GM18858 (cell line): Measurements from ENCODE around the gene MAGT1.
"Not testable (repeated sequence)": the region's sequence is repeated elsewhere in the genome, so short reads cannot be mapped to it uniquely, and the experiment has no call there.

ENCODE experiments used
- ATAC-seq: cut with Tn5 transposase; IDR thresholded peaks from one replicate; pipeline ENCODE4 v1.9.1; 2021; ENCODE audit not compliant: unreplicated experiment

MAGT1 gene

DNA sequence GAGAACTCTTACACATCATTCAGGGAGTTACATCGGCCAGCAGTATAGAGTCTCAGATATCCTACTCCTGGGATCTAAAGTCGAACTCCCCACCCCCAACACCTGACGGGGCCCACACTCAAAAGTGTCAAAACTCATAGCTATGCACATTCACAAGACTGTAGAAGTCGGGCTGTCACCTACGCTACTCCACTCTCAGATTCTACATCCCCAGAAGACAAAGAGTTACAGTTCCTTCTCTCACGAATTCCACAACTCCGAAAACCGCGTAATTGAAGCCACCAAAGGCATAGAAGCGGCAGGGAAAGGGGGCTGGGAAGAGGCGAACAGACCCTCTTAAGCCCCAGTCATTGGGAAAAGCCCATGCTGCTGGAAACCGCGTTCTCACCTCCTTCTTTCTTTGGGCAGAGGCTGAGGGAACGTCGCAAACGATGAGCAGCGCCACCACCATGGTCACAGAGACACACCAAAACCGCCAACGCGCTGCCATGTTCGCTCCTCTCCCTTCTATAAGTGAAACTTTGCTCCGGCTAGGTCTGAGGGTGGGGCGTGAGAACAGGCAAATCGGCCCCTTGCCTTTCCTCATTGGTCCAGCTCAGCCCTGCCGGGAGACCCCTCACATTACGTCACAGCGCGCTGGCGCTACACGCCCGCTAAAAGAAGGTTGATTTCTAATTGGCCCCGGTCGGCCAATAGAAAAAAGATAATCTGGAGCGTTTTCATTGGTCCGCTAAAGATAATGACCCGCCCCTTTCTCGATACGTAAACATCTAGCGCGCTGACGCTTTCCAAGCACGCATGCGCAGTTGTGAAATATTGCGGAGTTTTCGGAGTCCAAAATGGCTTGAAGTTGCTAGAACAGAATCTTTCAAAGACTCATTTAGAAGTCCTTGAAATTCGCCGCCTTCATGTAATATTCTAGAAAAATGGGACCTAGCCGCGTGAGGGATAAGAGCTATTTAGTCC, at the start of gene MAGT1:
Gene MAGT1 (minus strand): TSS at position 515 of the 966 bp plus-strand sequence. CDS start 25 bp downstream, at position 490.
- peak; percentile 76 for ATAC-seq

DNA sequence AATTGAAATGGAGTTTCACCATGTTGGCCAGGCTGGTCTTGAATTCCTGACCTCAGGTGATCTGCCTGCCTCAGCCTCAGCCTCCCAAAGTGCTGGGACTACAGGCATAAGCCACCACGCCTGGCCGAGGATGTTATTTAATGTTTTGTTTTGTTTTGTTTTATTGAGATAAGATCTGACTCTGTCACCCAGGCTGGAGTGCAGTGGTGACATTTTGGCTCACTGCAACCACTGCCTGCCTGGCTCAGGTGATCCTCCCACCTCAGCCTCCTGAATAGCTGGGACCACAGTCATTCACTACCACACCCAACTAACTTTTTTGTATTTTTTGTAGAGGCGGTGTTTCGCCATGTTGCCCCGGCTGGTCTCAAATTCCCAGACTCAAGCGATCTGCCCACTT, 49.8 kb upstream of the MAGT1 start:
- not testable (repeated sequence) for ATAC-seq

DNA sequence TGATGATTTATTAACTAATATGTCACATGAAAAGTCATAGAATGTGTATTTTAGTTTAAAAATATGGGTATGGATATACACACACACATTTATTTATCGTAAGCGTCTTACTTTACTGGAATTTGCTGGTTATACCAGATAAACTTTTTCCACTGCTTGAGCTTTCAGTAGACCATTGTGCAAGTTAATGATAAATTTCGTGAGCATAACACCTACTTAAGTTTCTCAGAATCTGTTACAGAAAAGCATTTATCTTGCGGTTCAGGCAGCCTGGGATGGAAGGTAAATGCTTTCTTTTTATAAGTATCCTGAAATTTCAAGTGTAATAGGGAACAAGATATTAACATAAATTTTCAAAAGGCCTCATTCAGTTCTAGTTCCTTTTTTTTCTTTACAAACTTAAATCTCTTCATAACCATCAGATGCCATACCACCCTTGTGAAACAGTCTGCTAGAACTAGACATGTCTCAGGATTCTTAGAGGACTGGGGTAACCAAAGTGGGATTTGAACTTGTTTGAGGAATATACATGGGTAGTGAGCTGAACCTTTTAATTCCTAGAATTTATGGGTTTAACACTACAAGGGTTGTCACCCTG, 42.9 kb upstream of the MAGT1 start:
- ATAC-seq: no peak

DNA sequence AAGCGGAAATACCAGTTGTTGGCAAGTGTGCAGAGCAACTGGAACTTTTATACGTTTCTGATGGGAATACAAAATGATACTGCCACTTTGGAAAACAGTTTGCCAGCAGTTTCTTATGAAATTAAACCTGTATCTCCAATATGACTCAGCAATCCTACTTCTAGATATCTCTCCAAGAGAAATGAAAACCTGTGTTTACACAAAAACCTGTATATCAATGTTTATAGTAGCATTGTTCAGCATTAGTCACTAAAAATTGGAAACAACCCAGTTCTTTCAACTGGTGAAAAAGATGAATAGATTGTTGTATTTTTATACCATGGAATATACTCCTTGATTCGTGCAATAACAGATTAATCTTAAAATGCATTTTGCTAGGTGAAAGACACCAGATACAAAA, 42.1 kb upstream of the MAGT1 start:
- no peak for ATAC-seq

DNA sequence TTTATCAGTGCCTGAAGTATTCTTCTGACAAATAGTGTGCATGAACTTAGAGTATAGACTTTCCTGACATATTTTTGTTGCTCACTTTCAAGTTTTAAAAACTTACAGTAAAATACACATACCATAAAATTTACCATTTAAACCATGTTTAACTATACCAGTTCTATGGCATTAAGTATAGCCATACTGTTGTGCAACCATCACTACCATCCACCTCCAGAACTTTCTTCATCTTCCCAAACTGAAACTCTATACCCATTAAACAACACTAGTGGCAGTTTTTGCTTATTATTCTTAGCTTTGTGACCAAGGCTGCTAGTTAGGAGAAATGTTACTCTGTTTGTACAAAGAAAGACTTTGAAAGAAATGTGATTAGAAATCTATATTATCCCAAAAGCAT, 41.1 kb upstream of the MAGT1 start:
- ATAC-seq: no peak

DNA sequence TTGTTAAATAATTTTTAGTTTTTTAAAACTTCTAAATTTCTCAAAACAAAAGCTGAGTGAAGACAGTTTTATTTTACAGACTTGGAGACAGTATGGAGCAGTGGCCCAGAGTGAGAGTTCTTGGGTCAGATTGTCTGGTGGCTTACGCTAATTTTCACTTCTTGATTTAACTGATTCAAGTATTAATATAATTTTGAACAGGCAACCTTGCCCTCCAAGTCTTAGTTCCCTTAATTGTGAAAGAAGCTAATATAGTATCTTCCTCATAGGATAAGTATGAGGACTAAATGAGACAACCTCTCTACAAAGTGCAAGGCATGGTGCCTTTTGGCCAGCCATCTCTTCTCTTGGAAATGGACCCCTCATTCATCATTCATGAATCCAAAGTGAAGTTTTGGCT, 40.7 kb upstream of the MAGT1 start:
- no peak for ATAC-seq

DNA sequence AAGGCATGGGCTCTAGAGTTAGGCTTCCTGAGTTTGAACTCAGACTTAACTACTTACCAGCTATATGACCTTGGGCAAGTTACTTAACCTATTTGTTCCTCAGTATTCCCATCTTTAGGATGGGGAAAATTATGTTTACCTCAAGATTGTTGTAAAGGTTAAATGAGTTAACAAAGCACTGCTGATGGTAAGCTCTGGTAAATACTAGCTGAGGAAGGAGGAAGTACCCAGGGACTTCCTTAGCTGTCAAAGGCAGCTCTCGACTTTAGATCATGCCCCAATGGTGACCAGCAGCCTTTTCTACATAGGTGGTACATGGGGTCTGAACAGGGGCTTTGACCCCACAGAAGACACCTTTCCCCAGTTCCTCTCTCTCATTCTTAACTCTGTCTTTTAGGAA, 35.3 kb upstream of the MAGT1 start:
- no peak for ATAC-seq

DNA sequence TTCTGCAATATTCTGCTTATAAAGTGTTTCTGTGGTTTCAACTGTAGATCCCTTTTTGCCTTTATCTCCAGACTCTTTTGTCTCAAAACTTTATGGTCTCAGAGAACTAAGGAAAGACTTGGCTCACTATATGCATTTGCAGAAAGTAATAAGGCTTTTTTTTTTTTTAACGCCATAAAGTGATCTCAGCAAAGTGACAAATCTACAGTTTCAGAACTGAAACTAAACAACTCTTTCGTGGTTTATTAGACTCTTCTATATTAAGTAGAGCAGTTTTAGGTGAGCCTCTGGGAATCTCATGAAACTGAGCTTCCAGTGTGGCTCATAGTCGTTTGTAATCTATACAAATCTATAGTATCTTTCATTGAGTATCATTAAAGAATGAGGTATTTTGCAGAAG, 30.5 kb upstream of the MAGT1 start:
- peak; percentile 47 for ATAC-seq

DNA sequence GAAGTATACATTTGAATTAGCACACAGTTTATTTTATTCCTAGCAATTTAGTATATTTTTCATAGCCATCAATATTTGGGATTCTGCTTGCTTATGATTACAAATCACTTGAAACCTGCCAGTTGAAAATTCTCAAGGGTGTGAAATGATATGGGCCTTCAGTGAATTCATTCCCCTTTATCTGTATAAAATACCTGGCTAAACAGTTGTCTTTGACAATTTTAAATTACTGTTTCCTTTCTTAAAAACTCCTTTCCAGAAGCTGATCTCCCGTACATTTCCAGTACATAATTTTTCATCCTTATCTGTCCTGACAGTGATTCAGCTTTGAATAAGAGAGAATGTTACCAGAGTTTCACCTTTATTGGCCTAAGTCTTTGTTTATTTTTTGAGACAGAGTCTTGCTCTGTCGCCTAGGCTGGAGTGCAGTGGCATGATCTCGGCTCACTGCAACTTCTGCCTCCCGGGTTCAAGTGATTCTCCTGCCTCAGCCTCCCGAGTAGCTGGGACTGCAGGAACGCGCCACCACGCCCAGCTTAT, 29.2 kb upstream of the MAGT1 start:
- no peak for ATAC-seq

DNA sequence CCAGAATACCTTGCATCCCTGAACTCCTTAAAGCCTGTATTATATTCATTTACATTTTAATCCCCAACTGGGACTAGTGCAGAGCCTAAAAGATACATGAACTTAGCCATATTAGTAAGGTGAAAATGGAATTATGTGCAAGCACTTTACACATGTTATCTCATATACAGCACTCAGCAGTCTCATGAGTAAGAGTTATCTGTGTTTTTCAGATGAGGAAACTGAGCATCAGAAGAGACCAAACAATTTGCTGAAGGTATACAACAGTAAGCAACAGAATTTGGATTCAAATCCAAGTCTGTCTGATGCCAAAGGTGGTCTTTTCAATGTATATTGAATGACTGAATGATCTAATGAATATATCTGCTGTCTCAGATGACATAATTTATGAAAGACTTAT, 27.6 kb upstream of the MAGT1 start:
- no peak for ATAC-seq

DNA sequence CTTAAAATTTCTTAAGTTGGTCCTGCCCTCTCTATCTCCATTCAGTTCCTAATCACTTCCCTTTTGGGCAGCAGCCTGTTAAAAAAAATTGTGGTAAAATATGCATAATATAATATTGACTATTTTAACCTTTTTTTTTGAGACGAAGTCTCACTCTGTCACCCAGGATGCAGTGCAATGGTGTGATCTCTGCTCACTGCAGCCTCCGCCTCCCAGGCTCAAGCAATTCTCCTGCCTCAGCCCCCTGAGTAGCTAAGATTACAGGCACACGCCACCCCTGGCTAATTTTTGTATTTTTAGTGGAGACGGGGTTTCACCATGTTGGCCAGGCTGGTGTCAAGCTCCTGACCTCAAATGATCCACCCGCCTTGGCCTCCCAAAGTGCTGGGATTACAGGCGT, 24.1 kb upstream of the MAGT1 start:
- ATAC-seq: not testable (repeated sequence)

DNA sequence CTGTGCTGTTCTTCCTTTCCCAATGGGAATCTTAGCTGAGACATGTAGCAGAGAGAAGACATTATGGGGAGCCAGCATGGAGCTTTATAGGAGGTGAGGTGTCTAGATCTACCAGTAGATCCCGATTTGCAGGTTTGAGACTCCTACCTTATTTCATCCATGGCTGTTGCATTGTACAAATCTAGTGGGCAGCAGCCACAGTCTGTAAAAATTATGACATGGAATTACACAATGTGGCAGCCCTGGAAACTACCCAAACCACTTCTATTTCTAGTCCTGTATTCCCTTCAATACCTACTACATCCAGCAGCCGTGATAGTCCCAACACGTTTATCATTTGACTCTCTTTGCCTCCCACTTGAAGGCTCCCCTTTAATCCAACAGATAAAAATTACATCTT, 23.3 kb upstream of the MAGT1 start:
- ATAC-seq: no peak

DNA sequence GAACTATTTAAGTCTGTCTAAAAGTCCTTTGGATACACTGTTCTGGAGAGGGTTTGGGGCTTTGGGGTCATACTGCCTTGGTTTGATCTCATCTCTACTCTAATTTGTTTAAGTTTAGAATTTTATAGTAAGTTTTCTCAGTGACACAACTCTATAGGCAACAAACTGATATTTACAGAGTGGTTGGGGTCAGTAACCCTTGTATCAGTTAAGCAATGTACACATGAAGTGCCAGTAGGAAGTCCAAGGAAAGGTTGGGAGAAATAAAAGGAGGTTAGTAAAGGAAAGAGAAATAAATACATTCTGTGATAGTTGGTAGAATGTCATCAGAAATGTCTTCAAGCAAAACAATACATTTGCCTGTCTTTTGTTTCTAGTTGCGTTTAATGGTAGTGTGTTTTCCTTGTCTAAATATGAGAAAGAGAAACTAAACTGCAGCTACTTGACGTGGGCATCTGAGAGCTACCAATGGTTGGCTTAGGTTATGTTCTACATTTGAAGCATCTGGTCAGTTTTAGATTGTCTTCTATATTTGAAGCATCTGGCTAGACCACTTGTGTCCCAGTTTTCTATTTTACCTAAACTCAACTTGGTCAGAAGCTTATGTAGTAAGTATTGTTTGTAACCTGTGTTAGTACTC, 22.2 kb upstream of the MAGT1 start:
- ATAC-seq: peak; percentile 49

DNA sequence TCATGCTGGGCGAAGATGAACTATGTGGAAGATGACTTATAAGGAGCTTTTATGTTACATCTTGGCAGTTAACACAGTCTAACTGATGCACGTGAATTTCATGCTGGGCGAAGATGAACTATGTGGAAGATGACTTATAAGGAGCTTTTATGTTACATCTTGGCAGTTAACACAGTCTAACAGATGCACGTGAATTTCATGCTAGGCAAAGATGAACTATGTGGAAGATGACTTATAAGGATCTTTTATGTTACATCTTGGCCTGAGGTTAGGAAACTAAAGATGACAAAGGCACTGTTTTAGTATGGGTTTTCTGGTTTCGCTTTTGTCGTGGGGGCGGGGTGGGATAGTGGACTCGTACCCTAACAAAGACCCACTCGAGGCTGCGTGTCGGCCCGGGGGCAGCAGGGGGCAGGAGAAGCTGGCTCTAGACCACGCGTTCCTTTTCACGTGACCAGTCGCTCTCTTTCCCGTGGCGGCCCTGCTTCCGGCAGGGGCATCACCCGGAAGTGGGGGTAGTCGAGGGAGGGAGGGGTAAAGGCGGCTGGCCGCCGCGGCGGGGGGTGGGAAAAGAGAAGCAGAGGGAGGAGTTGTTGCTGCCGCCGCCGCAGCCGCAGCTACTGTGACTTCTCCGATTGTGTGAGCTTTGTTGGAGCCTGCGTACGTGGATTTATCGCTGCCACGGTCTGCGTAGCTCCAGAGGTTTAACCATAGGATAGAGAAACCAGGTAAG, 15.0 kb upstream of the MAGT1 start, which contains the start of gene ATP7A:
Gene ATP7A (plus strand): TSS at position 586 of the 733 bp plus-strand sequence. CDS start 60,949 bp downstream, outside the sequence.
- ATAC-seq: peak; percentile 85

DNA sequence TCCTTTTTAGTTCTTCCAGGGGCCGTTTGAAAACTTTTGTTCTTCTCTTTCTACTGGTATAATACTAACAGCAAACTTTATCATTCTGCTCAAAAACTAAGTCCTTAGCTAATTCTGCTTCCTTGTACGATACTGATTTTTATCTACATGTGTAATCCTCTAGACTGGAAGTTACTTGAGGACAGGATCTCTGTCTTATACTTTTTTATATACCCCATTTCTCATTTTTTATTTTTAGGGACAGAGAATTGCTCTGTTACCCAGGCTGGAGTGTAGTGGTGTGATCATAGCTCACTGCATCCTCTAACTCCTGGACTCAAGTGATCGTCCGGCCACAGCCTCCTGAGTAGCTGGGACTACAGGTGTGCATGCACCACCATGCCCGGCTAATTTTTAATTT, 6.3 kb upstream of the MAGT1 start:
- no peak for ATAC-seq

DNA sequence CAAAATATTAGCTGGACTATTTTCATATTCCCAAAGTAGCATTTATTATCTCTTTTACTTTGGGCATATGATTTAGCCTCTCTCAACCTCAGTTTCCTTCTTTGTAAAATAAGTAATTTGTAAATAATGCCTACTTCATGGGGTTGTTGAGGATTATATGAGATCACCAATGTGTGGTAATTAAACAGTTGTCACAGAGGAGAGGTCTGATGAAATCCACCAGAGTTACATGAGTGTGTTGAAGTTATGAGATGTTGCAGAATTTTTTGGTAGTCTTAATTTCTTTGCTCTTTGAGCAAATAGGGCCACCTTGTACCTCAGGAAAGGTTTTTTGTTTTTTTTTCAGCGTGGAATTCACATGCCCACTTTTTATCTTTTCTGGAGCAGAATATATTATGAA, 5.5 kb upstream of the MAGT1 start:
- no peak for ATAC-seq

DNA sequence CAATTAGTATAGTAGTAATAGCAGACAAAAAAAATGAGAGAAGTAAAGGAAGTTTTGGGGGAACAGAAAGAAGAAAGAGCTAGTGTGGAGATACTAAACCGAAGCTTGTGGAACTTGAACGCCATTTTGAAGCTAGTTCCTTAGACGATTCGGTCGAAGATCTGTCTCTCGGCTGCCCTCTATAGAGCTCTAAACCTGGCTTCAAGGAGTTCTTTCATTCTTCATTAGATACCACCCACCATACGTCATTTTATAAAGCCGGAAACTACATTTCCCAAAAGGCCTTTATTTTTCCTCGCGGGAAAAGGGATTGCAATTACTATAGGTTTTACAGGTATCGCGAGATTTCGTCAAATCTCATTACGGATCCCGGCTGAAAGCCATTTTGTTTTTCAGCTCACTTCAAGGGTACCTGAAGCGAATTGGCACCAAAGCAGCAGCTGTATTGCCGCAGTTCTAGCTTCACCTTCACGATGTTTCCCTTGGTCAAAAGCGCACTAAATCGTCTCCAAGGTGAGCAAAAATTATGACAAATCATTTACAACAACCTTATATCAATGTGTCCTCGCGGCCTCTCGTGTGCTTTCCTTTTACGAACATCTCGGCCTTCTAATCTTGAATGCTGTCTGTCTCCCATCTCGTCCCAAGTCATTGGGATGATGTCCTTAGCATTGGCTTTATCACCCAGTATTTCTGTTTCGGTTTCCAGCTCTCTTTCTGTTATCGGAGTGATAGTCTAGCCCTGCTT, 4.0 kb upstream of the MAGT1 start, which contains the start of gene COX7B:
Gene COX7B (plus strand): TSS at position 388 of the 748 bp plus-strand sequence. CDS start 86 bp downstream, at position 474.
- ATAC-seq: peak; percentile 54

DNA sequence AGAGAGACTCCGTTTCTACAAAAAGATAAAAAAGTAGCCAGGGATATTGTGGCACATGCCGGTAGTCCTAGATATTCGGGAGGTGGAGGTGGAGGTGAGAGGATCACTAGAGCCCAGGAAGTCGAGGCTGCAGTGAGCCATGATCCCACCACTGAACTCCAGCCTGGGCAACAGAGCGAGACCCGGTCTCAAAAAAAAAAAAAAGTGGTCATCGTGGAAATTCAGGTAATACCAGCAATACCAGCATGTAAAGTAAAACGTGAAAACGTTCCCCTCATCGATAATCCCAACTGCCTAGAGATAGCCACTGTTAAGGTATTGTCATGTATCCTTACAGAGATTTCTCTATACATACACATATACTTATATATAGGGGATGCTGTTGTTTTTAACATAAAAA, 1.5 kb downstream of the MAGT1 start:
- ATAC-seq: no peak

DNA sequence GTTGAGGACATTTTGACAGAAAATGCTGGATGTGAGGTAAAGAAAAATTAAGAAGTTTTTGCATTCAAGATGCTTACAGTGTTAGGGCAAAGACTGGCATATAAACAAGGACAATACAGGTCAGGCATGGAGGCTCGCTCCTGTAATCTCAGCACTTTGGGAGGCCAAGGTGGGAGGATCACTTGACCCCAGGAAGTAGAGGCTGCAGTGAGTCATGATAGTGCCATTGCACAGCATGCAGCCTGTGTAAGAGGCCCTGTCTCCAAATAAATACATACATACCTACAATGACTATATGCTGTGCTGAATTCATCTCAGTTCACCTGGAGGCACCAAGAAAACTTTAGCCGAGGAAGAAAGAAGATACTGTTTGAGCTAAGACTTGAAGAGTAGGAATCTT, 2.3 kb downstream of the MAGT1 start:
- no peak for ATAC-seq

DNA sequence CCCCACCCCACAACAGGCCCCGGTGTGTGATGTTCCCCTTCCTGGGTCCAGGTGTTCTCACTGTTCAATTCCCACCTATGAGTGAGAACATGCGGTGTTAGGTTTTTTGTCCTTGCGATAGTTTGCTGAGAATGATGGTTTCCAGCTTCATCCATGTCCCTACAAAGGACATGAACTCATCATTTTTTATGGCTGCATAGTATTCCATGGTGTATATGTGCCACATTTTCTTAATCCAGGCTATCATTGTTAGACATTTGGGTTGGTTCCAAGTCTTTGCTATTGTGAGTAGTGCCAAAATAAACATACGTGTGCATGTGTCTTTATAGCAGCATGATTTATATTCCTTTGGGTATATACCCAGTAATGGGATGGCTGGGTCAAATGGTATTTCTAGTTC, 13.8 kb downstream of the MAGT1 start:
- ATAC-seq: not testable (repeated sequence)
